Activated CD8-positive, alpha-beta T cell treated with anti-CD3 and anti-CD28 coated beads for 36 hours (primary cell): ENCODE measurements around the gene DTD1. TPM values are rescaled to one million over a fixed set of nuclear protein-coding genes. Genes with fewer than 3 reads are reported as not detected.
A peak's percentile ranks its signal among the peaks of the same experiment; 100 is the strongest.

Source experiments
- ATAC-seq: fragments of 200-7000 bp; cut with Tn5 transposase; one replicate; pipeline ENCODE4 v1.10.0; 2021; ENCODE audit warnings: mild to moderate bottlenecking, moderate library complexity
- CTCF ChIA-PET: fragments of 350-600 bp; sonication (Branson Sonifier 250); formaldehyde crosslinking; loops from one replicate; lab custom pipeline; 2021; ENCODE audit warnings: antibody characterized with exemption; lab: Charles Lee
- POLR2A ChIA-PET: fragments of 350-600 bp; sonication (Branson Sonifier 250); formaldehyde crosslinking; loops from one replicate; lab custom pipeline; 2021; ENCODE audit warnings: antibody characterized with exemption; lab: Charles Lee
- DNase-seq: peaks from one replicate; pipeline ENCODE4 v3.0.0-alpha.2; 2020
- H3K27ac Mint-ChIP-seq: one replicate; pipeline ENCODE4 v1.8.0; 2021; ENCODE audit warnings: mild to moderate bottlenecking, mixed read lengths
- H3K27me3 Mint-ChIP-seq: one replicate; pipeline ENCODE4 v1.8.0; 2021; ENCODE audit warnings: mixed read lengths
- H3K36me3 Mint-ChIP-seq: one replicate; pipeline ENCODE4 v1.8.0; 2021; ENCODE audit warnings: low read depth, mixed read lengths
- H3K4me1 Mint-ChIP-seq: one replicate; pipeline ENCODE4 v1.8.0; 2021; ENCODE audit warnings: low read depth, mixed read lengths
- H3K4me3 Mint-ChIP-seq: one replicate; pipeline ENCODE4 v1.8.0; 2021; ENCODE audit warnings: mild to moderate bottlenecking, moderate library complexity, mixed read lengths
- H3K9me3 Mint-ChIP-seq: one replicate; pipeline ENCODE4 v1.8.0; 2021; ENCODE audit warnings: mixed read lengths
- intact Hi-C: fragments of 100-400 bp; cut with micrococcal nuclease; formaldehyde crosslinking; loops from one replicate; pipeline ENCODE4 v1.10.0; 2022
- total RNA-seq, 2 experiments: library from RNA; stranded (reverse); gene quantifications; one replicate each; pipeline ENCODE4 v1.2.3, GENCODE V29; 2021
- TF ChIP-seq, protein P1 (sequence below): fragments of 200-600 bp; IDR thresholded peaks from one replicate; pipeline ENCODE4 v1.8.0; 2022; ENCODE audit warnings: antibody characterized with exemption, mild to moderate bottlenecking

Gene DTD1
- total RNA-seq, 2 experiments from 2014 or later, result 52.3 to 53.5 TPM

DNA sequence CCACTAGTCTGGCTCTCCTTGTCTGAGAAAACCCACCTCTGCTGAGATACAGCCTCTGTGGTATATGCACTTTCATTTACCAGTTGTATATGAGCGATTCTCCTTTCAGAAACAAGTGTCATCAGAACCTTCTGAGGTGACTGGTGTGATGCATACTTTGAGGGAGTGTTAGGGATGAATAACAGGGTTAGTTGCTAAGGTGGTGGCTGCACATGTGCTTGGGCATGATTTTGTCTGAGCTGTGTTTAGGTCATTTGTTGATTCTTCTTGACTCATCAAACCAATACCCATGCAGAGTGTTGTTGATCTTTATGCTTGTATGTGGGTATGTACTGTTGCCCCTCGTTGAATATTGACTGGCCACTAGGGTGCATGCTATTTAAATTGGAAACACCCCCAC is 25.7 kb downstream of the DTD1 start:
- Mint-ChIP-seq H3K4me3 (no peak overlapping the region), H3K36me3 (peaks cover 18% of the 10 kb centered on the region), H3K4me1 (peaks cover 11% of the 10 kb centered on the region), H3K27ac (no peak overlapping the region), H3K27me3 (no peaks in the 10 kb centered on the region), H3K9me3 (no peaks in the 10 kb centered on the region)
- intact Hi-C loops, result no loop called here
- TF ChIP-seq, protein P1, sequence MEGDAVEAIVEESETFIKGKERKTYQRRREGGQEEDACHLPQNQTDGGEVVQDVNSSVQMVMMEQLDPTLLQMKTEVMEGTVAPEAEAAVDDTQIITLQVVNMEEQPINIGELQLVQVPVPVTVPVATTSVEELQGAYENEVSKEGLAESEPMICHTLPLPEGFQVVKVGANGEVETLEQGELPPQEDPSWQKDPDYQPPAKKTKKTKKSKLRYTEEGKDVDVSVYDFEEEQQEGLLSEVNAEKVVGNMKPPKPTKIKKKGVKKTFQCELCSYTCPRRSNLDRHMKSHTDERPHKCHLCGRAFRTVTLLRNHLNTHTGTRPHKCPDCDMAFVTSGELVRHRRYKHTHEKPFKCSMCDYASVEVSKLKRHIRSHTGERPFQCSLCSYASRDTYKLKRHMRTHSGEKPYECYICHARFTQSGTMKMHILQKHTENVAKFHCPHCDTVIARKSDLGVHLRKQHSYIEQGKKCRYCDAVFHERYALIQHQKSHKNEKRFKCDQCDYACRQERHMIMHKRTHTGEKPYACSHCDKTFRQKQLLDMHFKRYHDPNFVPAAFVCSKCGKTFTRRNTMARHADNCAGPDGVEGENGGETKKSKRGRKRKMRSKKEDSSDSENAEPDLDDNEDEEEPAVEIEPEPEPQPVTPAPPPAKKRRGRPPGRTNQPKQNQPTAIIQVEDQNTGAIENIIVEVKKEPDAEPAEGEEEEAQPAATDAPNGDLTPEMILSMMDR, result no peak
- CTCF ChIA-PET, result interaction anchor here (3.0 kb wide), 1 partner anchor 18 kb away, joined by 10 read pairs; no protein-coding TSS in a partner anchor
- peak; percentile 76 for ATAC-seq
- POLR2A ChIA-PET, result no interaction called here
- no peak for DNase-seq

DNA sequence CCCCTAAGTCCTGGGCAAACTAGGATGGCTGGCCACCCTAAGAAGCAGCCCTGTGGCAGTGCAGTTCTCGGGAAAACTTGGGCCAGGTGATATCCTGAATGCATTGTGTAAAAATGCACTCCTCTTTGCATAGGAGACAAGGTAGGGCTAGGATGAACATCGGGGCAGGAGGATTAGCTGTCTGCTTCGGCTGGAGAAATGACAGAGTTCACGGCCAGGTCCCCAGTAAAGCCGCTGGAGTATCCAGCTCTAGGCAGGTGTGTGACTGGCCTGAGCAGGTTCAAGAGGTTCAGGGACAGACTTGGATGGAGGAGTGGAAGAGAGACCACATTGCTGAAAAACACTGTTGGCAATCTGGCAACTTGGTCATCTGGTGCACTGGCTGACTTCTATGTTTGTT is 26.4 kb downstream of the DTD1 start:
- TF ChIP-seq, protein P1, result no peak
- peaks cover 18% of the 10 kb centered on the region for H3K36me3 Mint-ChIP-seq
- no peak overlapping the region for H3K4me3 Mint-ChIP-seq
- no peaks in the 10 kb centered on the region for H3K9me3 Mint-ChIP-seq
- CTCF ChIA-PET, result interaction anchor here (1.2 to 3.0 kb wide), 2 partner anchors 17 to 29 kb away, joined by 3 to 10 read pairs; no protein-coding TSS in a partner anchor
- DNase-seq (no peak), ATAC-seq (no peak)
- intact Hi-C loops, result no loop called here
- H3K27me3 Mint-ChIP-seq, result no peaks in the 10 kb centered on the region
- peak overlapping the region; percentile 77 for H3K27ac Mint-ChIP-seq
- H3K4me1 Mint-ChIP-seq, result peaks cover 14% of the 10 kb centered on the region
- POLR2A ChIA-PET, result no interaction called here

DNA sequence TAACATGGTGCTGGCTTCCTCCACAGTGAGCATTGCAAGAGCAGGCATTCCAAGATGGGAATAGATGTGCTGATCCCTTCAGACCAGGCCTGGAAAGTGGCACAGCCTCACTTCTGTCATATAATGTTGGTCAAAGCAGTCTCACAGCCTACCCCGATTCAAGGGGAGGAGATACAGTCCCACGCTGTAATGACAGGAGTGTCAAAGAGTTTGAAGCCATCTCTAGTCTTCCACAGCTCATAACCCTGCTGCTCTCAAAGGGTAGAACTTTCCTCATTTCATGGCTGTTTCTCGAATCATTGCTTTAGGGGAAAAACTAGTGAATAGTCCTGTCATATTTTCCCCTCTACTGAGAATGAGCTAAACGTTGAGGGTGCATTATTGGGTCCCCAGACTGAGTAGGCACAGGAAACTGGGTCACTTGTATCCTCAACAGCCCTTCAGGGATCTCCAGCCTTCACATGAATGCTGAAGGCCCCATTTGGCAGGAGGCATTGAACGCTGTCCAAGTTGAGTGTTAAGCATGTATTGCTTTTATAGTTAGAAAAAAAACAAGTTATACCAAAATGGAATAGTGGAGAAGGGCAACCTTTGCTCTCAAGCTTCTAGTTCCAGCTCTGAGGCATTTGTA is 27.3 kb downstream of the DTD1 start:
- CTCF ChIA-PET, result interaction anchor here (1.2 to 3.0 kb wide), 2 partner anchors 17 to 30 kb away, joined by 3 to 10 read pairs; no protein-coding TSS in a partner anchor
- H3K9me3 Mint-ChIP-seq, result no peaks in the 10 kb centered on the region
- intact Hi-C loops, result no loop called here
- TF ChIP-seq, protein P1, result no peak
- H3K27ac Mint-ChIP-seq, result peak overlapping the region; percentile 77
- peak; percentile 58 for ATAC-seq
- peaks cover 14% of the 10 kb centered on the region for H3K4me1 Mint-ChIP-seq
- H3K36me3 Mint-ChIP-seq, result peaks cover 18% of the 10 kb centered on the region
- POLR2A ChIA-PET, result no interaction called here
- no peak overlapping the region for H3K4me3 Mint-ChIP-seq
- DNase-seq, result no peak
- no peaks in the 10 kb centered on the region for H3K27me3 Mint-ChIP-seq

DNA sequence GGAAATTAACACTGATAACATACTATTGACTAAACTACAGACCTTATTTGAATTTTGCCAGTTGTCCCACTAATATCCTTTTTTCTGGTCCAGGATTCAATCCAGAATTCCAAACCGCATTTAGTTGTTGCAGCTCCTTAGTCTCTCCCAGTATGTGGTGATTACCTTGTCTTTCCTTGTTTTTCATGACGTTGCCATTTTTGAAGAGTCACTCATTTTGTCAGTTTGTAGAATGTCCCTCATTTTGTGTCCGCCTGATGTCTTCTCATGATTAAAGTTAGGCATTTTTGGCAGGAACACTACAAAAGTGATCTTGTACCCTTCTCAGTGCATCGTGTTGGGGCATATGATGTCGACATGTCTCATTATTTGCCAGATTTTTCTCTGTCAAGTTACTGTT is 33.1 kb downstream of the DTD1 start:
- Mint-ChIP-seq H3K27me3 (no peaks in the 10 kb centered on the region), H3K27ac (no peak overlapping the region), H3K4me3 (no peak overlapping the region), H3K36me3 (peaks cover 11% of the 10 kb centered on the region), H3K9me3 (no peaks in the 10 kb centered on the region), H3K4me1 (peaks cover 3% of the 10 kb centered on the region)
- CTCF ChIA-PET, result interaction anchor here (1.5 kb wide), 1 partner anchor 11 kb away, joined by 4 read pairs; no protein-coding TSS in a partner anchor
- no peak for DNase-seq
- TF ChIP-seq, protein P1, result no peak
- POLR2A ChIA-PET, result no interaction called here
- no peak for ATAC-seq
- intact Hi-C loops, result no loop called here

DNA sequence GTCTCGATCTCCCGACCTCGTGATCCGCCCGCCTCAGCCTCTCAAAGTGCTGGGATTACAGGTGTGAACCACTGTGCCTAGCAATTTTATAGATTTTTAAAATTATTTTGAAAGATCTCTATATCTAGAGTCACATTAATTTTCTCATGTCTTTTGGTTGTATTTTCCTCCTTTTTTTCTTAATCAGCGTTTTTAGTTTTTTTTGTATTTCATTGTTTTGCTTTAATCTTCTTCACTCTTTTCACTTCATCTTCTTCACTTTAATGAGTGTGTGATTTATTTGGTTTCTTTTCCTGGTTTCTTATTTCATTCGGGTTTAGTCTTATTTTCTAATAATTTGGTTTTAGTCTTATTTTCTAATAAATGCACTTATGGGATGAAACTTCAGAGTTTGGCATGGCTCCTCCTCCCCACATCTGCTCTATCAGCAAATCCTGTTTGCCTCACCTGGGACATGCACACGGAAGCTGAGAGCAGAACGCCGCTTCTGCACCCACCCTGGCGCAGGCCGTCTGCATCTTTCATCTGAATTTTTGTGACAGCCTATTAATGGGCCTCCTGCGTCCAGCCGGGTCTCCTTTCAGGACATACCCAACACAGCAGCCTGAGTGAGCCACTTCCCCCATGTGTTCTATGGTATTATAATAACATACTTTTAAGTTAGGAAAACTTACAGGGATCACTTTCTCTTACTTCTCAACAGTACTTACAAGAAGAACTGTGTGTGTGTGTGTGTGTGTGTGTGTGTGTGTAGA is 35.5 kb downstream of the DTD1 start:
- Mint-ChIP-seq H3K9me3 (no peaks in the 10 kb centered on the region), H3K4me1 (peaks cover 3% of the 10 kb centered on the region), H3K4me3 (no peak overlapping the region), H3K36me3 (peaks cover 6% of the 10 kb centered on the region), H3K27me3 (no peaks in the 10 kb centered on the region), H3K27ac (no peak overlapping the region)
- DNase-seq (no peak), ATAC-seq (no peak)
- TF ChIP-seq, protein P1, result no peak
- ChIA-PET POLR2A (no interaction called here), CTCF (interaction anchor here (1.0 kb wide), 1 partner anchor 9 kb away, joined by 3 read pairs; no protein-coding TSS in a partner anchor)
- intact Hi-C loops, result no loop called here
